HG03342 (cell line): Measurements from ENCODE around the gene DIPK1B.

Experiments used
- ATAC-seq: cut with Tn5 transposase; IDR thresholded peaks from one replicate; pipeline ENCODE4 v1.9.1; 2021; ENCODE audit warnings: mild to moderate bottlenecking, moderate library complexity; ENCODE audit not compliant: unreplicated experiment

DIPK1B gene

GRCh38 chr9:136733611-136734010, 21.2 kb downstream of the DIPK1B start:
- ATAC-seq: no peak

GRCh38 chr9:136734837-136735496, 22.6 kb downstream of the DIPK1B start:
- no peak for ATAC-seq

- no peak for ATAC-seq
Measured at GRCh38 chr9:136735812-136736480, 23.6 kb downstream of the DIPK1B start.

GRCh38 chr9:136738960-136739359, 26.6 kb downstream of the DIPK1B start:
- ATAC-seq: no peak

DNA sequence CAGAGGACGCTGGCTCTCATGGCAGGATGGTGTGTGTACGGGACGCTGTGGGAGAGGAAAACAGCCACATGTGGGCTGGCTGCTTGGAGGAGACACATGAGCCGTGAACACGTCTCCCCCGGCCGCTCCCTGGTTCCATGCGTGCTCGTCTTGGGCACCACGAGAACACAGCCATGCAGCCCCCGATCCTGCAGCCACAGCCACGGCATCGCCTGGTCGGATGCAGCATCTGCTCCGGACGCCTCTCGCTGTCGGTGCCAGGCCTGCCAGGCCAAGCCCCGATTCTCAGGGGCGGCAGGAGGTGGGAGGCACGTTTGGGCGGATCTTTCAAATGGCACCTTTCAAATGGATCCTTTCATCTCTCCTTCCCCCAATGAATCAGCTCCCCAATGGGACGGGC, 27.1 kb downstream of the DIPK1B start:
- ATAC-seq: no peak

GRCh38 chr9:136740069-136740468, 27.7 kb downstream of the DIPK1B start:
- no peak for ATAC-seq

DNA sequence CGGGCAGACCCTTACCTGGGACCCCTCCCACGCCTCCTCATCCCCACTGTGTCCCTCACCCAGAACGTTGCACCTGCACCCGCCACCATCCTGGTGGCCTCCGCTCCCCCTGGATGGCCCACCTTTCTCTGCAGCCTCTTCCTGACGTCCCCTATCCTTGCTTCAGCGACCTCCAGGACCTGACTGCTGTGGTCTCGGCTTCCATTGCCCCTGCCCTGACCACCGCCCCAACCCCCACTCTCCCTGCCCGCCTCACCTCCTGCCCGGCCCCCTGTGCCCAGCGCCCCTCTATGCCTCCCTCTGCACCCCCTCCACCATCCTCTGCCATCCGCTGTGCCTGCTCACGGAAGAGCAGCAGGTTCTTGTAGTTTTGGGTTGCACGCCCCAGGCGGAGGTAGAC, 28.1 kb downstream of the DIPK1B start:
- no peak for ATAC-seq

GRCh38 chr9:136740971-136741882, 28.9 kb downstream of the DIPK1B start:
- ATAC-seq: no peak

DNA sequence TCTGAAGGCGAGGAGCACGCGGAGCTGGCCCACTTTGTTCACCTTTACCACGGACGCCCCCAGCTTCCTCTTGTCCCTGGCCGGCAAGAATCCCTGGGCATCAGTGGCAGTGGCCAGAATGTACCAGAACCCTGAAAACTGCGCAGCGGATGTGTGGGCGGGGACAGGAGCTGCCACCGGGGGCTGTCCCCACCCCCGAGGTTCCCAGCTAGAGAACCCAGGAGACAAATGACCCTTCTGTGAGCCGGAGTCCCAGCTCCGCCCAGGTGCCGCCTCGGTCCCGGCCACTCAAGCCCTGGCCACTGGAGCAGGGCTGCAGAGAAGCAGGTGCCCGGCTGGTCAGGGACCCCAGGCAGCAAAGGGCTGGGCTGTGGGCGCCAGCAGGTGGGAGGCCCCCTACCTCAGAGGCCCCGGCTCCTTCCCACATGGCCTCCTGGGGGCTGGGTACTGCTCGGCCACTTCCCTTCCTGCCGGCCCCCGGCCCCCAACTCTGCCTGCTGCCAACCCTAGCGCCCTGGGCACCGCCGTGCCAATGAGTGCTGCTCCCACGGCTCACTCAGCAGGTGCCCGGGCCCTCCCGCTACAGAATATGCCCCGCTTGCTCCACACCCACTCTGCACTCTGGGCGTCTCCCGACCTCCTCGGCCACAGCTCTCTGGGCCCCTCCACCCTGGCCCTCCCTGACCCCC, 29.7 kb downstream of the DIPK1B start:
- ATAC-seq: no peak

DNA sequence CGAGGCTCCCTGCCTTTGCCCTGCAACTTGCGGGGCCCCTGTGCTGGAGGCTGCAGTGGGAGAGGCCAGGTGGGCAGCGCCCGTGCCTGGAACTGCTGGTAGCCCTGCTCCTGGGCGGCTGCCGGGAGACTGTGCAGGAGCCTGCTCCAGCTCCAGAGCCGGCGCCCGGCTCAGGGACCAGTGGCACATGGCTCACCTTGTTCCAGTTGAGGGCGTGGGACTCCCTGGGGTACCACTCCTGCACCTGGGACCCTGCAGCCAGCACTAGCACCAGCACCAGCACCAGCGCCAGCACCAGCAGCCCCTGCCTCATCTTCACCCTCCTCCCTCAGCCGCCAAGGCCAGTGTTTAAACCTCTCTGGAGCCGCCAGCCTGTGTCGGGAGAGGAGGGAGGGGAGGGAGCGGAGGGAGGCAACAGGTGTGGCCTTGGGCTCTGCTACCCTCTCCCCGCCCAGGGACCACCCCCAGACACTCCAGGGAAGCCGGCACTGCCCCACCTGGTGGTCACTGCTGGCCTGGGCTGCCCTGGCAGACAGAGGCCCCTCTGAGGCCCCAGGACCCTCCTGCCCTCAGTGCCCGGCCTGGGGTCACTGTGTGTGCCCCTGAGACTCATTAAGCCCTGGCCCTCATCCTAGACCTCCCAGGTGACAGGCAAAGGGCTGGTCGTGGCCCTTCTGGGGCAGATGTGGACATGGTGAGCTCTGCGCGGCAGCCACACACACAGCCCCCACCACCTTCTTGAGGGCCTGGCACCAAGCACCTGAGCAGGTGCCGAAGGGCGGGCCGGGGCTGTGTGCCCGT, 30.4 kb downstream of the DIPK1B start, which contains the start of gene LCN10:
TSS of gene LCN10 (minus strand) at position 350 of the 801 bp plus-strand sequence. CDS start at position 313, 37 bp downstream.
- ATAC-seq: no peak

- ATAC-seq: no peak
Measured at GRCh38 chr9:136743639-136744211, 31.4 kb downstream of the DIPK1B start.

DNA sequence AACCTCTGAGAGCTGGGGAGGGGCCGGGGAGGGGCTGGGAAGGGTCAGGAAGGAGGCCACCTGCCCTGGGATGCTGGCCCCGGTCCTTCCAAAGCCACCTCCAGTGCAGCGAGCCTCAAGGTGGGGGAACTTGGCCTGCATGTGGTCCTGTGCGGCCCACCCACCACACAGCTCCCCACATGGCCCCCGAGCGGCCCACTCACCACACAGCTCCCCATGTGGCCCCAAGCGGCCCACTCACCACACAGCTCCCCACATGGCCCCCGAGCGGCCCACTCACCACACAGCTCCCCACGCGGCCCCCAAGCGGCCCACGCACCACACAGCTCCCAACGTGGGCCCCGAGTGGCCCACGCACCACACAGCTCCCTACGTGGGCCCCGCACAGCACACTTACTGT, 32.4 kb downstream of the DIPK1B start:
- ATAC-seq: no peak

GRCh38 chr9:136745389-136746154, 33.2 kb downstream of the DIPK1B start:
- no peak for ATAC-seq

GRCh38 chr9:136746155-136746490, 33.8 kb downstream of the DIPK1B start:
- no peak for ATAC-seq

- ATAC-seq: no peak
Measured at GRCh38 chr9:136746621-136747020, 34.2 kb downstream of the DIPK1B start.

- no peak for ATAC-seq
Measured at GRCh38 chr9:136747161-136748060, 35.0 kb downstream of the DIPK1B start.

DNA sequence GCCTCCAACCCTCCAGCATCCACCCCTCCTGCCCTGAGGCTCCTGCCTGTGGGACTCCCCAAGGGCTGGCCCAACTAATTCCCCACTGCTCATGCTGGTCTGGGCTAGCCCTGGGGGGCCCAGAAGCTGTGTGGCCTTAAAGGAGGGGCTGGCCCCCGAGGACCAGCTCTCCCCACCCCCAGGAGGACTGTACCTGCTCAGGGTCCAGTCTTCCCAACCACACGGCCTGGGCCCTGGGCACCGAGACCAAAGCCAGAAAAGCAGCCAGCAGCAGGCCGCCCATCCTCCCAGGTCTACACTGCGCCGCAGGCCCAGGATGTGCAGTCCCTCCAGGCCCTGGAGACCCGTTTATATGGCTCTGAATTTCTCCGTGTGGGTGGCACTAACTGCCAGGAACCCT, 35.8 kb downstream of the DIPK1B start, which contains the start of gene LCN6:
TSS of gene LCN6 (minus strand) at position 325 of the 400 bp plus-strand sequence. CDS start at position 283, 42 bp downstream.
- no peak for ATAC-seq
